K562 (cell line): ENCODE measurements around the gene CCNY. TPM values are rescaled to one million over a fixed set of nuclear protein-coding genes. Genes with fewer than 3 reads are reported as not detected.

Experiments
- BHLHE40 ChIP-seq: IDR thresholded peaks from 2 replicates; pipeline ENCODE4 v1.6.1; 2011; ENCODE audit warnings: low read length, improper control_type of control experiment
- CBX3 ChIP-seq, 2 experiments: IDR thresholded peaks; 1 replicate in 1 of 2; 2 replicates in 1 of 2; pipeline ENCODE4 v1.6.1; 2012; ENCODE audit warnings: inconsistent platforms in 2 of 2, low read length in 2 of 2, borderline replicate concordance in 1 of 2, control low read depth in 1 of 2
- CEBPG ChIP-seq, 3 experiments: fragments of 200-800 bp in 1 of 3; sonication (Bioruptor generic) in 1 of 3; sonication (generic) in 1 of 3; formaldehyde crosslinking in 1 of 3; IDR thresholded peaks in 2 of 3; conservative IDR thresholded peaks in 1 of 3; 2 replicates each; pipeline versions ENCODE4 v1.6.1 to v1.8.0; 2016 to 2022; ENCODE audit warnings: missing compliant biosample characterization in 2 of 3, missing genetic modification characterization in 2 of 3, mild to moderate bottlenecking in 1 of 3, missing genetic modification reagents in 1 of 3
- DMBX1 ChIP-seq: fragments of 250-450 bp; sonication (Bioruptor Pico); IDR thresholded peaks from 2 replicates; pipeline ENCODE4 v1.8.0; 2022; ENCODE audit warnings: inconsistent platforms, mild to moderate bottlenecking, moderate library complexity, borderline replicate concordance
- ELF2 ChIP-seq: fragments of 250-450 bp; sonication (Bioruptor Pico); IDR thresholded peaks from 2 replicates; pipeline ENCODE4 v1.5.0; 2021; ENCODE audit warnings: mild to moderate bottlenecking
- ETS2 ChIP-seq: IDR thresholded peaks from 2 replicates; pipeline ENCODE4 v1.6.1; 2016; ENCODE audit warnings: borderline replicate concordance, missing genetic modification characterization, mild to moderate bottlenecking, moderate library complexity, missing compliant biosample characterization; ENCODE audit not compliant: poor library complexity, severe bottlenecking
- FOXK2 ChIP-seq, 2 experiments: fragments of 450-650 bp; IDR thresholded peaks in 1 of 2; conservative IDR thresholded peaks in 1 of 2; 2 replicates each; pipeline ENCODE4 v1.6.1; 2016; ENCODE audit warnings: low read depth in 2 of 2, mild to moderate bottlenecking in 1 of 2
- HDAC8 ChIP-seq: fragments of 450-650 bp; IDR thresholded peaks from 2 replicates; pipeline ENCODE4 v1.6.1; 2016; ENCODE audit warnings: mild to moderate bottlenecking, missing genetic modification characterization, moderate library complexity, missing compliant biosample characterization
- HNRNPUL1 ChIP-seq: fragments of 200-400 bp; formaldehyde crosslinking; IDR thresholded peaks from 2 replicates; pipeline ENCODE4 v1.6.1; 2017; ENCODE audit warnings: low read length
- ILF3 ChIP-seq: fragments of 450-650 bp; IDR thresholded peaks from 2 replicates; pipeline ENCODE4 v1.6.1; 2018; ENCODE audit warnings: antibody characterized with exemption, mild to moderate bottlenecking, moderate library complexity, borderline replicate concordance
- LARP7 ChIP-seq: fragments of 450-650 bp; IDR thresholded peaks from 2 replicates; pipeline ENCODE4 v1.6.1; 2016
- NBN ChIP-seq: fragments of 450-650 bp; IDR thresholded peaks from 2 replicates; pipeline ENCODE4 v1.6.1; 2016; ENCODE audit warnings: low read depth, mild to moderate bottlenecking
- SMAD4 ChIP-seq: fragments of 250-450 bp; sonication (Bioruptor Pico); conservative IDR thresholded peaks from 2 replicates; pipeline ENCODE4 v1.8.0; 2021; ENCODE audit warnings: inconsistent platforms, mild to moderate bottlenecking, moderate library complexity
- TRIM24 ChIP-seq, 2 experiments: fragments of 450-650 bp; IDR thresholded peaks; 2 replicates each; pipeline ENCODE4 v1.6.1; 2016
- polyA plus RNA-seq, 8 experiments: library from polyadenylated mRNA; depleted of rRNA in 4 of 8; stranded (reverse) in 5 of 8; unstranded in 3 of 8; fragments of >200 nt; fragmentation: Nextera tagmentation in 2 of 8; fragmentation: Illumina TruSeq in 1 of 8; extraction: Ambion mirVana in 2 of 8; extraction: Trizol in 1 of 8; gene quantifications; 2 replicates each; pipeline versions ENCODE4 v1.2.1 to v1.2.3, GENCODE V29; 2011 to 2014; ENCODE audit warnings: inconsistent platforms in 1 of 8, missing spikeins in 1 of 8
- total RNA-seq, 7 experiments: library from RNA; depleted of rRNA in 6 of 7; stranded (reverse); fragments of >200 nt in 6 of 7; fragmentation: Illumina TruSeq in 2 of 7; extraction: Trizol in 2 of 7; gene quantifications; 2 replicates each; pipeline versions ENCODE4 v1.2.1 to v1.2.3, GENCODE V29; 2011 to 2021; ENCODE audit warnings: low replicate concordance in 1 of 7
- TF ChIP-seq, protein P1 (sequence below), 2 experiments: fragments of 200-800 bp in 1 of 2; sonication (Bioruptor generic) in 1 of 2; sonication (generic) in 1 of 2; formaldehyde crosslinking in 1 of 2; IDR thresholded peaks in 1 of 2; conservative IDR thresholded peaks in 1 of 2; 2 replicates each; pipeline versions ENCODE4 v1.5.0 to v1.6.1; 2016 to 2020; ENCODE audit warnings: missing compliant biosample characterization in 1 of 2, missing genetic modification characterization in 1 of 2, missing genetic modification reagents in 1 of 2
- TF ChIP-seq, protein P2 (sequence below): fragments of 250-450 bp; sonication (Bioruptor Pico); IDR thresholded peaks from 2 replicates; pipeline ENCODE4 v1.8.0; 2021; ENCODE audit warnings: moderate library complexity, mild to moderate bottlenecking, inconsistent platforms
- TF ChIP-seq, protein P3 (sequence below): fragments of 250-450 bp; sonication (Bioruptor Pico); IDR thresholded peaks from 2 replicates; pipeline ENCODE4 v1.5.0; 2021; ENCODE audit warnings: mild to moderate bottlenecking, borderline replicate concordance
- TF ChIP-seq, protein P4 (sequence below): sonication (generic); formaldehyde crosslinking; IDR thresholded peaks from 2 replicates; pipeline ENCODE4 v1.9.0; 2022; ENCODE audit warnings: mild to moderate bottlenecking, missing genetic modification reagents

The CCNY gene
- total and polyA plus RNA-seq, 9 of the 15 experiments (the other 6 are each of a cell fraction or from before 2014, with no cell fraction given) = 8.4 to 109 (median 38.6) TPM

DNA sequence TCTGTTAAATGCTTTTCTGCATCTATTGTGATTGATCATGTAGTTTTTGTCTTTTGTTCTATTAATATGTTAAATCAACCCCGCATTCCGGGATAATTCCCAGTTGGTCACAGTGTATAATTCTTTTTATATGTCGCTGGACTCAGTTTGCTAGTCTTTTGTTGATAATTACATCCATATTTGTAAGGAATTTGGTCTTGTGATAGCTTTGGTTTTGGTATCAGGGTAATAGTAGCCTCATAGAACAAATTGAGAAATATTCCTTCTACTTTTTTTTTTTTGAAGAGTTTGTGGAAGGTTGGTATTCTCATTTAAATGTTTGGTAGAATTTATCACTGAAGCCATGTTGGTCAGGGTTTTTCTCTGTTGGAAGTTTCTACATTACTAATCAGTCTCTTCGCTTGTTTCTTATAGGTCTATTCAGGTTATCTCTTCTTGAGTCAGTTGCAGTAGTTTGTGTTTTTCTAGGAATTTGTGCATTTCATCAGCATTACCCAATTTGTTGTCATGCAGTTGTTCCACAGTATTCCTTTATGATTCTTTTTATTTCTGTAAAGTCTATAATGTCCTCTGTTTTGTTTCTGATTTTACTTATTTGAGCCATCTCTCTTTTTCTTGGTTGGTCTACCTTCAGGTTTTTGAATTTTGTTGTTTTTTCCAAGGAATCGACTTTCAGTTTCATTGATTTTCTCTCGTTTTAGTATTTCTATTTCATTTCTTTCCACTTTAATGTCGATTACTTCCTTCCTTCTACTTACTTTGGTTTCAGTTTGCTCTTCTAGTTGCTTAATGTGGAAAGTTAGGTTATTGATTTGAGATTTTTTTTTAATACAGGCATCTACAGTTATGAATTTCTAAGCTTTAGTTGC lies 204.2 kb downstream of the CCNY start (continued):
- TF ChIP-seq CBX3 (IDR thresholded peaks at IDR 0.05; ENCODE audit: borderline replicate concordance in 1 of 2, low read length in 2 of 2) (no peak), FOXK2 (conservative IDR thresholded peaks at IDR 0.05 in 1 of 2, IDR thresholded peaks at IDR 0.05 in 1 of 2; ENCODE audit: low read depth in 2 of 2) (no peak), HNRNPUL1 (no peak), CEBPG (CRISPR knock-in tag; IDR thresholded peaks at IDR 0.05) (no peak), CEBPG (tag; conservative IDR thresholded peaks at IDR 0.05 in 1 of 2, IDR thresholded peaks at IDR 0.05 in 1 of 2) (peak in 1 of 2 experiments; percentile 81; a peak in 2 of 4 replicates), ELF2 (CRISPR knock-in tag) (no peak), NBN (no peak), LARP7 (no peak), ETS2 (tag) (no peak), TRIM24 (IDR thresholded peaks at IDR 0.05) (peak; percentile 76 to 86), DMBX1 (CRISPR knock-in tag) (no peak), BHLHE40 (no peak), SMAD4 (CRISPR knock-in tag) (0 out of 2 replicates have a peak, but pooled peaks have one; percentile 40), ILF3 (no peak), HDAC8 (no peak)
- TF ChIP-seq, protein P1, sequence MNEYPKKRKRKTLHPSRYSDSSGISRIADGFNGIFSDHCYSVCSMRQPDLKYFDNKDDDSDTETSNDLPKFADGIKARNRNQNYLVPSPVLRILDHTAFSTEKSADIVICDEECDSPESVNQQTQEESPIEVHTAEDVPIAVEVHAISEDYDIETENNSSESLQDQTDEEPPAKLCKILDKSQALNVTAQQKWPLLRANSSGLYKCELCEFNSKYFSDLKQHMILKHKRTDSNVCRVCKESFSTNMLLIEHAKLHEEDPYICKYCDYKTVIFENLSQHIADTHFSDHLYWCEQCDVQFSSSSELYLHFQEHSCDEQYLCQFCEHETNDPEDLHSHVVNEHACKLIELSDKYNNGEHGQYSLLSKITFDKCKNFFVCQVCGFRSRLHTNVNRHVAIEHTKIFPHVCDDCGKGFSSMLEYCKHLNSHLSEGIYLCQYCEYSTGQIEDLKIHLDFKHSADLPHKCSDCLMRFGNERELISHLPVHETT (CRISPR knock-in tag; conservative IDR thresholded peaks at IDR 0.05 in 1 of 2, IDR thresholded peaks at IDR 0.05 in 1 of 2) = no peak
- TF ChIP-seq, protein P2, sequence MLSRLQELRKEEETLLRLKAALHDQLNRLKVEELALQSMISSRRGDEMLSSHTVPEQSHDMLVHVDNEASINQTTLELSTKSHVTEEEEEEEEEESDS (CRISPR knock-in tag) = no peak
- TF ChIP-seq, protein P3, sequence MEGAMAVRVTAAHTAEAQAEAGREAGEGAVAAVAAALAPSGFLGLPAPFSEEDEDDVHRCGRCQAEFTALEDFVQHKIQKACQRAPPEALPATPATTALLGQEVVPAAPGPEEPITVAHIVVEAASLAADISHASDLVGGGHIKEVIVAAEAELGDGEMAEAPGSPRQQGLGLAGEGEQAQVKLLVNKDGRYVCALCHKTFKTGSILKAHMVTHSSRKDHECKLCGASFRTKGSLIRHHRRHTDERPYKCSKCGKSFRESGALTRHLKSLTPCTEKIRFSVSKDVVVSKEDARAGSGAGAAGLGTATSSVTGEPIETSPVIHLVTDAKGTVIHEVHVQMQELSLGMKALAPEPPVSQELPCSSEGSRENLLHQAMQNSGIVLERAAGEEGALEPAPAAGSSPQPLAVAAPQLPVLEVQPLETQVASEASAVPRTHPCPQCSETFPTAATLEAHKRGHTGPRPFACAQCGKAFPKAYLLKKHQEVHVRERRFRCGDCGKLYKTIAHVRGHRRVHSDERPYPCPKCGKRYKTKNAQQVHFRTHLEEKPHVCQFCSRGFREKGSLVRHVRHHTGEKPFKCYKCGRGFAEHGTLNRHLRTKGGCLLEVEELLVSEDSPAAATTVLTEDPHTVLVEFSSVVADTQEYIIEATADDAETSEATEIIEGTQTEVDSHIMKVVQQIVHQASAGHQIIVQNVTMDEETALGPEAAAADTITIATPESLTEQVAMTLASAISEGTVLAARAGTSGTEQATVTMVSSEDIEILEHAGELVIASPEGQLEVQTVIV (CRISPR knock-in tag) = no peak
- TF ChIP-seq, protein P4, sequence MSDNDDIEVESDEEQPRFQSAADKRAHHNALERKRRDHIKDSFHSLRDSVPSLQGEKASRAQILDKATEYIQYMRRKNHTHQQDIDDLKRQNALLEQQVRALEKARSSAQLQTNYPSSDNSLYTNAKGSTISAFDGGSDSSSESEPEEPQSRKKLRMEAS (CRISPR knock-in tag) = no peak
